Parathyroid adenoma (tissue), 2 donors: ENCODE data around the gene DCUN1D3.
"Not testable (repeated sequence)": the region's sequence is repeated elsewhere in the genome, so short reads cannot be mapped to it uniquely, and the experiment has no call there.

ENCODE experiments used
- H2AFZ ChIP-seq: fragments of 300-600 bp; sonication (generic); one replicate; pipeline ENCODE4 v1.7.0; 2017; ENCODE audit warnings: antibody characterized with exemption, mild to moderate bottlenecking
- H3K27ac ChIP-seq: fragments of 300-600 bp; sonication (generic); one replicate; pipeline ENCODE4 v1.7.0; 2017
- H3K27me3 ChIP-seq: fragments of 300-600 bp; sonication (generic); one replicate; pipeline ENCODE4 v1.7.0; 2017; ENCODE audit warnings: low read length; ENCODE audit not compliant: control insufficient read depth, insufficient read depth
- H3K36me3 ChIP-seq: fragments of 300-600 bp; sonication (generic); one replicate; pipeline ENCODE4 v1.7.0; 2017; ENCODE audit warnings: low read length; ENCODE audit not compliant: control insufficient read depth, insufficient read depth
- H3K4me1 ChIP-seq: fragments of 300-600 bp; sonication (generic); one replicate; pipeline ENCODE4 v1.7.0; 2017; ENCODE audit warnings: control low read depth
- H3K4me2 ChIP-seq: fragments of 300-600 bp; sonication (generic); one replicate; pipeline ENCODE4 v1.7.0; 2017; ENCODE audit warnings: low read length
- H3K4me3 ChIP-seq: fragments of 300-600 bp; sonication (generic); one replicate; pipeline ENCODE4 v1.7.0; 2017; ENCODE audit warnings: low read depth, low read length
- H3K79me2 ChIP-seq: fragments of 300-600 bp; sonication (generic); one replicate; pipeline ENCODE4 v1.7.0; 2017; ENCODE audit warnings: control low read depth
- H3K9ac ChIP-seq: fragments of 300-600 bp; sonication (generic); one replicate; pipeline ENCODE4 v1.7.0; 2017; ENCODE audit warnings: mild to moderate bottlenecking
- H3K9me3 ChIP-seq: fragments of 300-600 bp; sonication (generic); one replicate; pipeline ENCODE4 v1.7.0; 2017; ENCODE audit warnings: low read length; ENCODE audit not compliant: control insufficient read depth
- TF ChIP-seq, protein P1 (sequence below): fragments of 300-600 bp; sonication (generic); IDR thresholded peaks from one replicate; pipeline ENCODE4 v1.7.0; 2017; ENCODE audit warnings: antibody characterized with exemption, mild to moderate bottlenecking
- donor health status: primary hyperparathyroidism.

Gene DCUN1D3, protein sequence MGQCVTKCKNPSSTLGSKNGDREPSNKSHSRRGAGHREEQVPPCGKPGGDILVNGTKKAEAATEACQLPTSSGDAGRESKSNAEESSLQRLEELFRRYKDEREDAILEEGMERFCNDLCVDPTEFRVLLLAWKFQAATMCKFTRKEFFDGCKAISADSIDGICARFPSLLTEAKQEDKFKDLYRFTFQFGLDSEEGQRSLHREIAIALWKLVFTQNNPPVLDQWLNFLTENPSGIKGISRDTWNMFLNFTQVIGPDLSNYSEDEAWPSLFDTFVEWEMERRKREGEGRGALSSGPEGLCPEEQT

DNA sequence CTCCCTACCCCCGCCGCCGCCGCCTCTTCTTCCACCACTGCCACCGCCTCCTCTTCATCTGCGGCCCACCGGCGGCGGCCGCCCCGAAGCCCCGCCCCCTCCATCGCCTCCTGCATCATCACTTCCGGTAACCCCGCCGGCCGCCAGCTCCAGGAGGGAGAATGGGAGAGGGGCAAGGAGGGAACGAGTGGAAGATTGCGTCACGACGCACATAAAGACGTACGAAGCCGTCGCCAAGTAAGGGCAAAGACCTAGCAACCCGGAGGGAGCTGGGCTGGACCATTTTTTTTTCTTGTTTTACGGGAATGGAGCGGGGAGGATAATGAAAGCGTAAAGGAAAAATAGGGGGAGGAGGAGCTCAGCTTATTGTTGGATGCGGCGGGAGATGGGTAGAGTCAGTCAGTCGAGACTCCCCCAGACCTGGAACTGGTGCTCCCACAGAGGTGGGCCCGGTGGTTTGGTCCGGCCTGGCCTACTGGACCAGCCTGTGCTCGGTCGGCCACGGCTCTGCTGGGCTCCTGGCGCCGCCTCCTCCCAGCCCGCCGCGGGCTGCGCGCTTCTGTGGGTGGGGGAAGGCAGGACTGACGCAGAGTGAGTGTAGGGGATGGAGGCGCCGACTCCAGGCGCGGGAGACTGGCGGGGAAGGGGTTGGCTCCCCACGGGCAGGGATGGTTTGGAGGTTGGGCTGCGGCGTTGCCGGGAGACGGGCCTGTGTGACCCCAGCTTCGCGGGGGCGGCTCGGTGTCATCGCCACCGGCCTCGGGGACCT is at the start of gene DCUN1D3, which contains the start of gene LYRM1:
Gene DCUN1D3, minus strand, starts transcription at position 60 of the 769 bp plus-strand sequence. CDS start 37,820 bp downstream, outside the sequence.
Gene LYRM1, plus strand, starts transcription at position 473 of the 769 bp plus-strand sequence. CDS start 14,785 bp downstream, outside the sequence.
- Histone ChIP-seq H3K4me2 (peak within 1 kb of the TSS; percentile 90), H3K9ac (peak within 1 kb of the TSS; percentile 94), H3K9me3 (no peaks in the 10 kb centered on the region), H3K4me1 (peaks cover 38% of the 10 kb centered on the region), H3K79me2 (peaks cover 12% of the 10 kb centered on the region), H2AFZ (peak within 1 kb of the TSS; percentile 81), H3K4me3 (peak within 1 kb of the TSS; percentile 96), H3K27ac (peak within 1 kb of the TSS; percentile 96), H3K27me3 (no peaks in the 10 kb centered on the region), H3K36me3 (no peaks in the 10 kb centered on the region)
- TF ChIP-seq, protein P1, sequence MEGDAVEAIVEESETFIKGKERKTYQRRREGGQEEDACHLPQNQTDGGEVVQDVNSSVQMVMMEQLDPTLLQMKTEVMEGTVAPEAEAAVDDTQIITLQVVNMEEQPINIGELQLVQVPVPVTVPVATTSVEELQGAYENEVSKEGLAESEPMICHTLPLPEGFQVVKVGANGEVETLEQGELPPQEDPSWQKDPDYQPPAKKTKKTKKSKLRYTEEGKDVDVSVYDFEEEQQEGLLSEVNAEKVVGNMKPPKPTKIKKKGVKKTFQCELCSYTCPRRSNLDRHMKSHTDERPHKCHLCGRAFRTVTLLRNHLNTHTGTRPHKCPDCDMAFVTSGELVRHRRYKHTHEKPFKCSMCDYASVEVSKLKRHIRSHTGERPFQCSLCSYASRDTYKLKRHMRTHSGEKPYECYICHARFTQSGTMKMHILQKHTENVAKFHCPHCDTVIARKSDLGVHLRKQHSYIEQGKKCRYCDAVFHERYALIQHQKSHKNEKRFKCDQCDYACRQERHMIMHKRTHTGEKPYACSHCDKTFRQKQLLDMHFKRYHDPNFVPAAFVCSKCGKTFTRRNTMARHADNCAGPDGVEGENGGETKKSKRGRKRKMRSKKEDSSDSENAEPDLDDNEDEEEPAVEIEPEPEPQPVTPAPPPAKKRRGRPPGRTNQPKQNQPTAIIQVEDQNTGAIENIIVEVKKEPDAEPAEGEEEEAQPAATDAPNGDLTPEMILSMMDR: no peak

GRCh38 chr16:20949660-20950059 is 49.5 kb upstream of the DCUN1D3 start:
- H3K4me1 ChIP-seq: peaks cover 4% of the 10 kb centered on the region
- no peaks in the 10 kb centered on the region for H3K79me2 ChIP-seq
- H3K4me2 ChIP-seq: no peak overlapping the region
- no peaks in the 10 kb centered on the region for H3K36me3 ChIP-seq
- no peaks in the 10 kb centered on the region for H3K9me3 ChIP-seq
- H2AFZ ChIP-seq: no peak overlapping the region
- H3K4me3 ChIP-seq: no peak overlapping the region
- TF ChIP-seq, protein P1: no peak
- H3K27ac ChIP-seq: no peak overlapping the region
- H3K9ac ChIP-seq: no peak overlapping the region
- H3K27me3 ChIP-seq: no peaks in the 10 kb centered on the region

- Histone ChIP-seq H2AFZ (no peak overlapping the region), H3K36me3 (no peaks in the 10 kb centered on the region), H3K9me3 (no peaks in the 10 kb centered on the region), H3K4me2 (no peak overlapping the region), H3K27ac (no peak overlapping the region), H3K4me3 (no peak overlapping the region), H3K4me1 (peaks cover 4% of the 10 kb centered on the region), H3K9ac (no peak overlapping the region), H3K27me3 (no peaks in the 10 kb centered on the region), H3K79me2 (no peaks in the 10 kb centered on the region)
- TF ChIP-seq, protein P1: no peak
Measured at GRCh38 chr16:20948444-20948843, 48.3 kb upstream of the DCUN1D3 start.

- no peaks in the 10 kb centered on the region for H3K4me1 ChIP-seq
- TF ChIP-seq, protein P1: no peak
- H3K79me2 ChIP-seq: no peaks in the 10 kb centered on the region
- H2AFZ ChIP-seq: no peak overlapping the region
- no peaks in the 10 kb centered on the region for H3K27me3 ChIP-seq
- no peak overlapping the region for H3K27ac ChIP-seq
- H3K36me3 ChIP-seq: no peaks in the 10 kb centered on the region
- no peak overlapping the region for H3K9ac ChIP-seq
- H3K4me2 ChIP-seq: no peak overlapping the region
- H3K4me3 ChIP-seq: no peak overlapping the region
- no peaks in the 10 kb centered on the region for H3K9me3 ChIP-seq
Measured at GRCh38 chr16:20946015-20946629, 46.0 kb upstream of the DCUN1D3 start.

DNA sequence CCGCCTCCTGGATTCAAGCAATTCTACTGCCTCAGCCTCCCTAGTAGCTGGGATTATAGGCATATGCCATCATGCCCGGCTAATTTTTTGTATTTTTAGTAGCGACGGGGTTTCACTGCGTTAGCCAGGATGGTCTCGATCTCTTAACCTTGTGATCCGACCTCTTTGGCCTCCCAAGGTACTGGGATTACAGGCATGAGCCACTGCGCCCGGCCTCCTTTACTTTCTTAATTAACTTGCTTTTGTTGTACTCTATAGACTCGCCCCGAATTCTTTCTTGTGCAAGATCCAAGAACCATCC is 45.4 kb upstream of the DCUN1D3 start:
- H3K4me1 ChIP-seq, H3K27me3 ChIP-seq, H3K27ac ChIP-seq, H3K4me3 ChIP-seq, H3K79me2 ChIP-seq, H3K36me3 ChIP-seq, H3K4me2 ChIP-seq, H2AFZ ChIP-seq, H3K9ac ChIP-seq, H3K9me3 ChIP-seq: not testable (repeated sequence)
